Natural killer cell treated with Interleukin-12 subunit alpha and Interleukin-12 subunit beta and Interleukin-15 and Interleukin-18, amount 100 ng/mL, for 72 hours (primary cell): Measurements from ENCODE around the gene CABLES2. TPM values are rescaled to one million over a fixed set of nuclear protein-coding genes. Genes with fewer than 3 reads are reported as not detected.
A peak's percentile ranks its signal among the peaks of the same experiment; 100 is the strongest.

ENCODE experiments used
- ATAC-seq, 2 donors: fragments of 150-1000 bp; cut with Tn5 transposase in 1 of 2; sonication (Bioruptor Pico), chemical (Tn5 transposase) in 1 of 2; 2 replicates each; pipeline ENCODE4 v1.10.0; 2021
- DNase-seq: peaks from one replicate; pipeline ENCODE4 v3.0.0; 2022; ENCODE audit warnings: low spot score
- H3K27ac Mint-ChIP-seq, 2 donors: 1 replicate in 1 of 2; 2 replicates in 1 of 2; pipeline ENCODE4 v1.8.0; 2022; ENCODE audit warnings: mixed read lengths in 2 of 2, mild to moderate bottlenecking in 1 of 2, moderate library complexity in 1 of 2
- H3K27me3 Mint-ChIP-seq, 2 donors: 1 replicate in 1 of 2; 2 replicates in 1 of 2; pipeline ENCODE4 v1.8.0; 2022; ENCODE audit warnings: mixed read lengths in 2 of 2
- H3K36me3 Mint-ChIP-seq: one replicate; pipeline ENCODE4 v1.8.0; 2022; ENCODE audit warnings: mixed read lengths
- H3K4me1 Mint-ChIP-seq, 2 donors: 1 replicate in 1 of 2; 2 replicates in 1 of 2; pipeline ENCODE4 v1.8.0; 2022; ENCODE audit warnings: low read depth in 2 of 2, mixed read lengths in 2 of 2, mild to moderate bottlenecking in 1 of 2
- H3K4me3 Mint-ChIP-seq: one replicate; pipeline ENCODE4 v1.8.0; 2022; ENCODE audit warnings: mixed read lengths
- H3K9me3 Mint-ChIP-seq: 2 replicates; pipeline ENCODE4 v1.8.0; 2022; ENCODE audit warnings: mixed read lengths
- total RNA-seq, 2 donors: library from RNA; stranded (reverse); gene quantifications; one replicate each; pipeline ENCODE4 v1.2.3, GENCODE V29; 2022

Gene CABLES2
- total RNA-seq, 2 donors from 2014 or later: 9.4 to 9.5 TPM

- H3K27me3 Mint-ChIP-seq: peaks cover 0 to 8% of the 10 kb centered on the region in 2 donors
- no peak overlapping the region for H3K4me3 Mint-ChIP-seq
- no peaks in the 10 kb centered on the region for H3K9me3 Mint-ChIP-seq
- H3K4me1 Mint-ChIP-seq: no peaks in the 10 kb centered on the region
- H3K36me3 Mint-ChIP-seq: no peaks in the 10 kb centered on the region
- ATAC-seq (peak; percentile 22 to 44), DNase-seq (peak; percentile 60)
- H3K27ac Mint-ChIP-seq: no peak overlapping the region
Measured at GRCh38 chr20:62366370-62367135, 40.5 kb downstream of the CABLES2 start.

GRCh38 chr20:62365814-62366369 is 41.2 kb downstream of the CABLES2 start:
- DNase-seq (peak; percentile 58), ATAC-seq (no peak)
- no peaks in the 10 kb centered on the region for H3K4me1 Mint-ChIP-seq
- no peaks in the 10 kb centered on the region for H3K36me3 Mint-ChIP-seq
- no peak overlapping the region for H3K4me3 Mint-ChIP-seq
- peaks cover 0 to 8% of the 10 kb centered on the region in 2 donors for H3K27me3 Mint-ChIP-seq
- no peaks in the 10 kb centered on the region for H3K9me3 Mint-ChIP-seq
- no peak overlapping the region for H3K27ac Mint-ChIP-seq

GRCh38 chr20:62364911-62365736 is 42.0 kb downstream of the CABLES2 start:
- ATAC-seq (no peak), DNase-seq (peak; percentile 25)
- H3K27ac Mint-ChIP-seq: no peak overlapping the region
- no peaks in the 10 kb centered on the region for H3K9me3 Mint-ChIP-seq
- H3K27me3 Mint-ChIP-seq: peaks cover 0 to 8% of the 10 kb centered on the region in 2 donors
- no peak overlapping the region for H3K4me3 Mint-ChIP-seq
- H3K4me1 Mint-ChIP-seq: no peaks in the 10 kb centered on the region
- no peaks in the 10 kb centered on the region for H3K36me3 Mint-ChIP-seq

- peaks cover 0 to 5% of the 10 kb centered on the region in 2 donors for H3K27me3 Mint-ChIP-seq
- no peaks in the 10 kb centered on the region for H3K9me3 Mint-ChIP-seq
- DNase-seq (peak; percentile 44), ATAC-seq (no peak)
- H3K36me3 Mint-ChIP-seq: no peaks in the 10 kb centered on the region
- no peaks in the 10 kb centered on the region for H3K4me1 Mint-ChIP-seq
- no peak overlapping the region for H3K27ac Mint-ChIP-seq
- no peak overlapping the region for H3K4me3 Mint-ChIP-seq
Measured at GRCh38 chr20:62363920-62364851, 42.9 kb downstream of the CABLES2 start.

- no peak for ATAC-seq
- Mint-ChIP-seq H3K4me1 (no peaks in the 10 kb centered on the region), H3K27ac (no peak overlapping the region), H3K9me3 (no peaks in the 10 kb centered on the region), H3K27me3 (peaks cover 0 to 5% of the 10 kb centered on the region in 2 donors), H3K36me3 (no peaks in the 10 kb centered on the region), H3K4me3 (no peak overlapping the region)
- peak; percentile 50 for DNase-seq
Measured at GRCh38 chr20:62362991-62363919, 43.8 kb downstream of the CABLES2 start.

- no peak overlapping the region for H3K27ac Mint-ChIP-seq
- peaks cover 0 to 5% of the 10 kb centered on the region in 2 donors for H3K27me3 Mint-ChIP-seq
- no peak overlapping the region for H3K4me3 Mint-ChIP-seq
- no peaks in the 10 kb centered on the region for H3K9me3 Mint-ChIP-seq
- no peak for ATAC-seq
- H3K36me3 Mint-ChIP-seq: no peaks in the 10 kb centered on the region
- no peak for DNase-seq
- H3K4me1 Mint-ChIP-seq: no peaks in the 10 kb centered on the region
Measured at GRCh38 chr20:62362590-62362940, 44.5 kb downstream of the CABLES2 start.

GRCh38 chr20:62361799-62362589 is 45.1 kb downstream of the CABLES2 start:
- DNase-seq: peak; percentile 60
- Mint-ChIP-seq H3K9me3 (no peaks in the 10 kb centered on the region), H3K36me3 (no peaks in the 10 kb centered on the region), H3K27ac (no peak overlapping the region), H3K4me3 (no peak overlapping the region), H3K4me1 (no peaks in the 10 kb centered on the region), H3K27me3 (peaks cover 0 to 5% of the 10 kb centered on the region in 2 donors)
- ATAC-seq: no peak

- H3K27ac Mint-ChIP-seq: no peak overlapping the region
- H3K4me3 Mint-ChIP-seq: no peak overlapping the region
- H3K9me3 Mint-ChIP-seq: no peaks in the 10 kb centered on the region
- no peaks in the 10 kb centered on the region for H3K4me1 Mint-ChIP-seq
- H3K27me3 Mint-ChIP-seq: peaks cover 0 to 5% of the 10 kb centered on the region in 2 donors
- DNase-seq (peak; percentile 49), ATAC-seq (no peak)
- no peaks in the 10 kb centered on the region for H3K36me3 Mint-ChIP-seq
Measured at GRCh38 chr20:62360854-62361798, 46.0 kb downstream of the CABLES2 start.

- ATAC-seq (no peak), DNase-seq (peak; percentile 58)
- Mint-ChIP-seq H3K9me3 (no peaks in the 10 kb centered on the region), H3K36me3 (no peaks in the 10 kb centered on the region), H3K4me3 (no peak overlapping the region), H3K4me1 (no peaks in the 10 kb centered on the region), H3K27ac (no peak overlapping the region), H3K27me3 (no peaks in the 10 kb centered on the region)
Measured at GRCh38 chr20:62359491-62360121, 47.5 kb downstream of the CABLES2 start.

GRCh38 chr20:62359043-62359490 is 48.0 kb downstream of the CABLES2 start:
- Mint-ChIP-seq H3K27me3 (no peaks in the 10 kb centered on the region), H3K4me1 (no peaks in the 10 kb centered on the region), H3K27ac (no peak overlapping the region), H3K36me3 (no peaks in the 10 kb centered on the region), H3K9me3 (no peaks in the 10 kb centered on the region), H3K4me3 (no peak overlapping the region)
- DNase-seq: peak; percentile 53
- ATAC-seq: no peak
